Fibroblast of villous mesenchyme (primary cell): ENCODE results near the gene MRPS22. TPM values are rescaled to one million over a fixed set of nuclear protein-coding genes. Genes with fewer than 3 reads are reported as not detected.
A peak's percentile ranks its signal among the peaks of the same experiment; 100 is the strongest.
"Not testable (repeated sequence)": the region's sequence is repeated elsewhere in the genome, so short reads cannot be mapped to it uniquely, and the experiment has no call there.

Experiments
- DNase-seq: peaks from one replicate; pipeline ENCODE4 v3.0.0-alpha.2; 2010; ENCODE audit warnings: low read depth
- H3K4me3 ChIP-seq: 2 replicates; pipeline ENCODE4 v1.5.1; 2011; ENCODE audit warnings: low read depth, mild to moderate bottlenecking, low read length
- total RNA-seq: library from RNA; depleted of rRNA; stranded (reverse); fragments of >200 nt; gene quantifications from 2 replicates; pipeline ENCODE4 v1.2.3, GENCODE V29; 2012
- TF ChIP-seq, protein P1 (sequence below): IDR thresholded peaks from 2 replicates; pipeline ENCODE4 v1.5.1; 2012; ENCODE audit warnings: low read depth, mild to moderate bottlenecking, low read length; ENCODE audit not compliant: insufficient read depth

The MRPS22 gene
- total RNA-seq, 1 donor, result 89.8 TPM

DNA sequence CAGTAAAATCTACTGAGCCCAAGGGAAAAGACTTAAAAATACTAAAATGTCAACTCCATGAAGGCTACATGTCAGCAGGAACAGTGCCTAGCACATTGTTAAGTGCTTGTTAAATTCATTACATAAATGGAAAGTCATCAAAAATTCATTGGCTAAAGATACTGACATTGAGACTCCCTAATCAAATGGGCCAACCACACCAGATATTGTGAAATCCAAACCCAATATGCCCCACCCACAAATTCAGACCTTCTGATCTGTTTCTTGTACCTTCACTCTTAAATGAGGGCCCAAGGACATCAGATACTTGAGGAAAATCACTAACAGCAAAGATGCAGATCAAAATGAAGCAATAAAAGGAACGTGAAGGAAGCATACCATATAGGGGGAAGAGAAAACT is 20.7 kb downstream of the MRPS22 start:
- DNase-seq, result no peak
- TF ChIP-seq, protein P1, sequence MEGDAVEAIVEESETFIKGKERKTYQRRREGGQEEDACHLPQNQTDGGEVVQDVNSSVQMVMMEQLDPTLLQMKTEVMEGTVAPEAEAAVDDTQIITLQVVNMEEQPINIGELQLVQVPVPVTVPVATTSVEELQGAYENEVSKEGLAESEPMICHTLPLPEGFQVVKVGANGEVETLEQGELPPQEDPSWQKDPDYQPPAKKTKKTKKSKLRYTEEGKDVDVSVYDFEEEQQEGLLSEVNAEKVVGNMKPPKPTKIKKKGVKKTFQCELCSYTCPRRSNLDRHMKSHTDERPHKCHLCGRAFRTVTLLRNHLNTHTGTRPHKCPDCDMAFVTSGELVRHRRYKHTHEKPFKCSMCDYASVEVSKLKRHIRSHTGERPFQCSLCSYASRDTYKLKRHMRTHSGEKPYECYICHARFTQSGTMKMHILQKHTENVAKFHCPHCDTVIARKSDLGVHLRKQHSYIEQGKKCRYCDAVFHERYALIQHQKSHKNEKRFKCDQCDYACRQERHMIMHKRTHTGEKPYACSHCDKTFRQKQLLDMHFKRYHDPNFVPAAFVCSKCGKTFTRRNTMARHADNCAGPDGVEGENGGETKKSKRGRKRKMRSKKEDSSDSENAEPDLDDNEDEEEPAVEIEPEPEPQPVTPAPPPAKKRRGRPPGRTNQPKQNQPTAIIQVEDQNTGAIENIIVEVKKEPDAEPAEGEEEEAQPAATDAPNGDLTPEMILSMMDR, result no peak
- H3K4me3 ChIP-seq, result no peak overlapping the region

DNA sequence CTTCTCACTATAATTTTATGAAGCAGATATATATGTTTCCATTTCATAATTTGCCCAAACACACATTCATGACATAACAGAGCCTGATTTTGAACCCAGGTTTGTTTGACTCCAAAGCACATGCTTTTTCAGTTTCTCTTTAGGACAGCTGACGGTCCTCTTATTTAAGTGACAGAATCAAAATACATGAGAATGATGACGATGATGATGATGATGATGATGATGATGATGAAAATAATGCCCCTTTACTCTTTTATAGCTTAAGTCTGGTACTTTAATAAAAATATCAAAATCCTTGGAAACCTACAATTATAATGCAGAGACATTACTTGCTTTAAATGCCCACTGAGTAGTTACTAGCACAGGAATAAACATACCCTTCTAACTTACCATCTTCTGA is 30.3 kb downstream of the MRPS22 start:
- no peak overlapping the region for H3K4me3 ChIP-seq
- TF ChIP-seq, protein P1, result no peak
- DNase-seq, result no peak

DNA sequence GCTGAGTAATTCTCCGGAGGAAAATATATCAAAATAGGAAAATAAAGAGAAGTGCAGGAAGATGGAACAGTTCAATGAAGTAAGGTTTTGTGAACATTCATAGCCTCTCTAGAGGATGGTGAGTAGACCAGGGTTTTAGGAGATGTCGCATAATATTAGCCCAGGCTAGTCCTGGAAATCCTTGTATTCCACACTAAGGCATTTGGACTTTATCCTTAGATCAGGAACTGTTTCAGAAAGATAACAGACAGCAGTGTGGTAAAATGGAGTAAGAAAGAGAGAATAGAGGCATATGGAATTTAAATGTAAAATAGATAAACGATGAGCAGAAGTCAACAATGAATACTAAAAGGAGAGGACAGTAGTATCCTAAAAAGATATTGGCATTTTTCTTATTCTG is 33.6 kb downstream of the MRPS22 start:
- DNase-seq, result no peak
- TF ChIP-seq, protein P1, result no peak
- no peak overlapping the region for H3K4me3 ChIP-seq

DNA sequence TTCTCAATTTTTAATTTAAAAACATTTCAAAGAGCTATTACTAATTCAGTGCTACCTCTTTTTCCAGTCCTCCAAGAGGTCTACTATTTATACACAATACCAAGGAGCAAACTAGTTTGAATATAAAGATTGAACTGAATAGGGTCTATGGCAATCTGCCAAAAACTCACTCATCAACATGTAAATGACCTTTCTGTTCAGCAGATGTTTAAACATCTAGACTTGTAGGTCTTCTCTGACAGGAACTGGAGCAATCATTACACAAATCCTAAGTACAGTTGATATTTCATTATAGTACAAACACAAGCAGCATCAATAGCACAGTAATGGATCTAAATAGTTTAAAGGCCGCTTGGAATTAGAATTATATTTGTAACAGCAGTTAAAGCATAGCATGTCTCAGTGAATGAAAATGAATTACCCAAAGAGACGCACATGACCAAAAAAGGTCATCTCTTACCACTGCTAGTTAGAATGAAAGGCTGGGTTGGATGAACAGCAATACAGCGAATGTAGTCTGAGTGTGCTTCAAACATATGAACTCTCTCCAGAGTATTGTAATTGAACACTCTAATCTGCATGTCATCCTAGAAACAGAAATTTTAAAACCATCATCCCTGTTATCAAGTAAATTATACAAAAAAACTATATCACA is 34.9 kb downstream of the MRPS22 start:
- TF ChIP-seq, protein P1, result no peak
- DNase-seq, result no peak
- no peak overlapping the region for H3K4me3 ChIP-seq

DNA sequence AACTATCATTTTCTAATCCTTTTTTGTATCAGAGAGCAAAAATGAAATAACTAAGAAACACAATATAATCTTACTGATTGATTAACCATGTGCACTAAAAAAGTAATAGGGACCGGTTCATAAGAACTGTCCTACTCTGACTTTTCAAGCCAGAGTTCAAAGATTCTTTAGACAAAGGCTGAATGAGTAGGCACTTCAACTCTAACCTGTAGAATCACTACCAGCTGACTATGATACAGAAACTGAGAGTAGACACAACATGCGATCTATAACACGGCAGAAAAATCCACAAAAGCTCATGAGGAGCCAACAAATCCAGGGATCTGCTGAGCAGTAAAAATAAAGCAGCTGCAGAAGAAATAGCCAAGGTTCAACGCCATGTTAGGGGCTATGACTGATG is 36.8 kb downstream of the MRPS22 start:
- TF ChIP-seq, protein P1, result no peak
- H3K4me3 ChIP-seq, result no peak overlapping the region
- no peak for DNase-seq

DNA sequence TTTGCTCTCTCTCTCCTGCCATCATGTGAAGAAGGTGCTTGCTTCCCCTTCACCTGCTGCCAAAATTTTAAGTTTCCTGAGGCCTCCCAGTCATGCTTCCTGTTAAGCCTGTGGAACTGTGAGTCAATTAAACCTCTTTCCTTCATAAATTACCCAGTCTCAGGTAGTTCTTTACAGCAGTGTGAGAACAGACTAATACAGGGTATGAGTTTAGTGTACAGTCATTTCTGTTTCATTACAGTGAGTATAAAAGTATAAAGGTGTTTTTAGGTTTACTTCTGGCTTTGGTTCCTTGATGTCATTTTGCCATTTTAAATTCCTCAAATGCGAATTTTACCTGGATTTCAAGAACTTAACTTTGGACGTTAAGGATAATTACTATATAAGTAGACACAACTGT is 38.5 kb downstream of the MRPS22 start:
- not testable (repeated sequence) for H3K4me3 ChIP-seq, DNase-seq

DNA sequence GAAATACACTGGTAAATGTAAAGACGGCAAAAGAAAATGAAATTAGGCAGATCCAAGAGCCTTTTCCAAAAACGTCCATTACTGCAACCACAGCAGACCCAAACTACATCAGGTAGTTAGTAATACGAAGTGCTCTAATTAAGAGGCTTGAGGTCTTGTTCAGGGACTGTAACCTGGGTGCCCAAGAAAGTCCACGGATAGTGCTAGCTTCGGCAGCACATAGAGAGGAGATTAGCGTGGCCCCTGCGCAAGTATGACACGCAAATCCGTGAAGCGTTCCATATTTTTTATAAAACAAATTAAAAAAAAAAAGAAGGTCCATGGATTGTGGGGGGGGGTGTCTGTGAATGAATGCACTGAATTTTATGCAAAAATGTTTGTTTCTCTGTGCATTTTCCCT is 44.3 kb downstream of the MRPS22 start:
- peak overlapping the region; percentile 98 for H3K4me3 ChIP-seq
- no peak for DNase-seq
- TF ChIP-seq, protein P1, result no peak
